NCI-H510A treated with DMSO at 0.1 percent for 48 hours (cell line): Measurements from ENCODE around the gene COL23A1.

ENCODE experiments used
- DNase-seq: peaks from one replicate; lab custom pipeline; 2025; lab: John Stamatoyannopoulos, UW

COL23A1 gene

DNA sequence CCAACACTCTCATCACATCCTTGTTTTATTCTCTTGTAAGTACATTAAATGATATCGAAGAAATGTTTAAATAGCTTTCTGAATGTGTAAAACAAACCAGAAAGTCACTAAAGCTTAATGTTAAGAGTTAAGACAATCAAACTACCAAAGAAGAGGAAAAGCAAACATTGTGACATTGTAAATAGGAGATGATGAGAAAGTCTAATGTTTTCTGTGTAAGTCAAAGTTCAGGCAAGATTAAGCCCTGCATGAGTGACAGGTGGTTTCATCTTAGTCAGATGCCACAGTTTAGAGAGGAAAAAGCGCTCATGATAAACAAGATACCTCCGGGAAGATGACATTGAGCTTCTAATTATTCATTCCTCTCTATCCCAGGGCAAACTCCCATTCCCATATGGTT, 306.7 kb downstream of the COL23A1 start:
- DNase-seq, result no peak

DNA sequence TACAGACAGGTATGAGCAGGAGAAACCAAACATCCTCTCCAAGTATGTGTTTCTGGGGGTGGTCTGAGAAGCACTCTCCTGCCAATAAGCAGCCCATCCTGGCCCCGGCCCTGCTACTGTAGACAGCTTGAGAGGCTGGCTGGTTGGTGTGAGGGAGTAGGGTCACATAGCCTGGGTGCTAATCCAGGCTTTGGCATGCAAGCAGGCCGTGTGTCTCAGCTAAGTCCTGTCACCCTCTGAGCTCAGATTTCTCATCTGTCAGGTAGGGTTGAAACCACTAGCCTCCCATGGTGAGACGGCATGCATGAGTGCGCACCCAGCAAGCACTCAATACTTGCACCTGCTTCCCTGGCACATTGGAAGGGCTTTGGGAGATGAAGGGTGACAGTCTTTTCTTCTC, 307.8 kb downstream of the COL23A1 start:
- DNase-seq, result no peak

DNA sequence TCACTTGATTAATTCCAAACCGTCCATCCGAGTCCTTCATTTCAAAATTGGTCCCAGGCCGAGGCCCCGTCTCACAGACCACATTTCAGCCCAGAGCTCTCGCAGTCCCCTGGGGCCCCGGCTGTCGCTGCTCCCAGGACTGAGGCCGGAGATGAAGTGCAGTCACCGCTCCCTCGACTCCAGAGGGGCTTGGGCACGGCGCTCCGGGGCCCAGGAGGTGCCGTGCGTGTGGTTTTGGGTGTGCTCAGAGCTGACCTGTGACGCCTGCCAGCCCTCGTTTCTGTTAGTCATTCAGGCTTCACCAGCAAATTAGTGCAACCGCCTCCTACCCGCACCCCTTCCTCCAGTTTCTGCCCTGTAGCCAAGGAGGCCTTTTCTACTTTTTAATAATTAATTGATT, 308.9 kb downstream of the COL23A1 start:
- no peak for DNase-seq

DNA sequence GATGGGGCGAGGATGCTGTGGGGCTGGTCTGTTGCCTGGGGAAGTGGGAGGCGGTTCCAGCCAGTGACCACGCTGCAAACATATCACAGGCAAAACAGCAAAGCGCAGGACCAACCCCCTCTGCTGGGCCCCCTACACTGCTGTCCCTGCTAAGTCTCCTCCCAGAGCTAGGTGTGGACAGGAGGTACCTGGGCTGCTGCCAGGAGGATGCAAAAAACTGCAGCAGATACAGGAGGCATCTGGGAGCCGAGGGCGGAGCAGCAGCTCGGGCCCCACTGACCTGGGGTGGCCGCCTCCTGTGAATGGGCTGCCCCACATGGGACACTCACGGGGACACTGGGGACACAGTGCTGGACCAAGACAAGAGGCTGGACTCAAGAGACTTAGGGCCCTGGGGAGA, 309.6 kb downstream of the COL23A1 start:
- no peak for DNase-seq

DNA sequence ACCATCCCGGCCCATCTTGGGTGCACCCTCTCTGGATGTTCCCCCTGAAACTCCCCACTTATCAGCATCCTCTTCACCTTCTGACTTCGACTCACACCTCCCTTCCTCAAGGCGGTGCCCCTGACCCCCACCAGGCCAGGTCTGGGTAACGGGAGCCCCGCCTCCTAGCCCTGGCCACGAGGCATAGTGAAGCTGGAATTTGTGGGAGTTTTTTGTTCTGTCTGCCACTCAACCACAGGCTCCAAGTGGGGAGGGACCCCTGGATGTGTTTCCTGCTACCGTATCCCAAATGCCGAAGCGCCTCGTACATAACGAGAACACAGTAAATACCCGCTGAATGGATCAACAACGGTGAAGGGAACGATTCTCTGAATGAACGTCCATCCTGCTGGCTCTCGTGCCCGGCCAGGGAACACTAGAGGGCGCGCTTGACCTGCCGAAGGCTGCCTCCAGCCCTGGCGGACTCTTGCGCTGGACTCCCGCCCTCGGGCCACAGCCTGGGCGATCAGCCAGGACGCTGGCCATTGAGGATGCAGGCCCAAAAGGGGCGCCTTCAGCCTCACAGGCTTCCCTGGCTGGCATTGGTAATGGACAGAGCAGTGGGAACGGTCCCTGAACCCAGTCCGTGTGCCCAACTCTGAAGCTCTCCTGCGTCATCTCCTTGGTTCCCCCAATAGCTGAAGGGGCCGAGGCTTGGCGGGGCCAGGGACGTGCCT, 310.3 kb downstream of the COL23A1 start:
- peak; percentile 1 for DNase-seq

DNA sequence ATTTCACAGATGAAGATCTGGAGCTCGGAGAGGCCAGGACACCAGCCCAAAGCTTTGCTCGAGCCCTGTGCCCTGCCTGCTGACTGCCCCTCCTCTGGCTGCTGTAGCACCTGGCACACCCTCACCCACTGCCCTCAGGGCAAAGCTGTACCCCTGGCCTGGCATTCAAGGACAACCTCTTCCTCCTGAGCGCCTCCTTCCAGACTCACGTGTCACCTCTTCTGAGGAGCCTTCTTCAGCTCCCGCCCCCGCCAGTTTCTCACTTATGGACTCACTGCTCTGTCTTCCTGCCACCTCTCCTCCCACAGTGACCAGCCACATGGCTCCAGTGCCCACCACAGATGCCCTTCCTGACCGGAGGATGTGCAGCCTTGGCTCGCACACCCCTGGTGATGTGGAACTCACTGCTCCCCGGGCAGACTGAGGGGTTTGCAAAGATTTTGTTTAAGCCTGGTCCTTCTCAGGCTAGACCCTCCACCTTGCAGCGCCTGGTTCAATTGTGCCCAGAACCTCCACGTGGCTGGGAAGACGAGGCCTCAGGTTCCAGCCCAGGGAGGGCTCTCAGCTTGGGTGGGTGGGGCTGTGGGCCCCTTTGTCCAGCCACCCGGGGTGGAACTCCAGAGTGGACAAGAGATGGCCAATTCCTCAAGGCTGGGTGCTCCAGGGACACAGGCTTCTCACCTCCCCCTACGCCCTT, 311.0 kb downstream of the COL23A1 start:
- no peak for DNase-seq

DNA sequence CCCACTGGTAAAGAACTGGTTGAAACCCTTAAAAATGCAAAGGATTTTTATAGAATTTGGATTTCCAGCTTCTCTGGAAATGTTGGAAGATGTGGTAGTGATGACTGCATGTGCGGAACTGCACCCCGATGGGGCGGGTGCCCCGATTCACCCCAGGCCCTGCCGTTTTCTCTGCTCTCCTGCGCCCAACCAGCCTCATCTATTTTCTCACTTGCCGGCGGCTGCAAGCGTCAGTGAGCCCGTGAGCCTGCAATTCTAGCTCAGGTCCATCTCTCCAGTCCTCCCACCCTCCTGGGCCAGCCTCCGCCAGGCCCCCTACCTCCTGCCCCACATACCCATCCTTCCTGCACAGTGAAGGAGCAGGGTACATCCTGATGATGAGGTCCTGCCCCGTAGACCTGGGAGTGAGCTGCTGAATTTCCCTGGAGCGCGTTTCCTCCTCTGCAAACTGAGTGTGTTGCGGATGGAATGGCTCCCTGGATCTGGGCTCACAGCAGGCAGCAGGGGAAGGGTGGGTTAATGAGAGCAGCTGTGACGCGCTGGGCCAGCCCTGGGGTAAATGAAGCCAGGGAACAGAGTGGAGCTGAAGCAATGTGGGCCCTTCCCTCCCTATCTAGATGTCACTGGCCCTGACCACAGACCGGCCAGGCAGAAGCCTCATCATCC, 311.7 kb downstream of the COL23A1 start:
- no peak for DNase-seq

DNA sequence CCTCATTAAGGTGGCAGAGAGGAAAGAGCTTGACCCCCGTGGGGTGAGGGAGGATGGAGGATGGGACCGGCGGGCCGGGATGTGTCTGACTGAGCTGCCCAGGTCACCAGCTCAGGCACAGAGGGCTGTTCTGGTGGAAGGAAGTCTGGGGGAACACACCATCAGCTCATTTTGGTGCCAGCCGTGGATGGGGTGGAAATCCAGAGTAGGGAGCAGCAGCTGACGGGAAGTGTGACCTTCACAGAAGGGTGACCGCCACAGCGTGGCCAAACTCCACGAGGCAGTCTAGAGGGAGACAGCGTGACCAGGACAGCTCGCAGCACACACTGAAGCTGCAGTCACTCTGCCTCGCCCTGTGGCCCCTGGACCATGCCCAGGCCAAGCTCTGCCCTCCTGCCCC, 312.3 kb downstream of the COL23A1 start:
- no peak for DNase-seq

DNA sequence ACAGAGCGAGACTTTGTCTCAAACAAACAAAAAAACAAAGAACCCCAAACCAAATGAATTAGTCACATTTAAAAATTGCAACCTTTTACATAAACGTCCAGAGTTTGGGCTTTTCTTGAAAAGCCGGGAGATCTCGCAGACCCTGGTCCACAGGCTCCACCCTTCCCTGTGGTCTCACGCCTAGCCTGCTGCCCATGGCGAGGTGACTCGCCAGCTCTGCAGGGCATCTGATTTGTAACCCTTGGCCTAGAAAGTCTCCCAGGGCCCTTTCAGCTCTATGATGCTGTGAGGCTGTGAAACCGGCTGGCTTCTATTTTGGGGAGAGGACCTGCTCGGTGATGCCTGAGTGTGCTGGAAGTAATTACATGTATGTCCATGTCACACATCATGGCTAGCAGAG, 312.8 kb downstream of the COL23A1 start:
- DNase-seq, result no peak

DNA sequence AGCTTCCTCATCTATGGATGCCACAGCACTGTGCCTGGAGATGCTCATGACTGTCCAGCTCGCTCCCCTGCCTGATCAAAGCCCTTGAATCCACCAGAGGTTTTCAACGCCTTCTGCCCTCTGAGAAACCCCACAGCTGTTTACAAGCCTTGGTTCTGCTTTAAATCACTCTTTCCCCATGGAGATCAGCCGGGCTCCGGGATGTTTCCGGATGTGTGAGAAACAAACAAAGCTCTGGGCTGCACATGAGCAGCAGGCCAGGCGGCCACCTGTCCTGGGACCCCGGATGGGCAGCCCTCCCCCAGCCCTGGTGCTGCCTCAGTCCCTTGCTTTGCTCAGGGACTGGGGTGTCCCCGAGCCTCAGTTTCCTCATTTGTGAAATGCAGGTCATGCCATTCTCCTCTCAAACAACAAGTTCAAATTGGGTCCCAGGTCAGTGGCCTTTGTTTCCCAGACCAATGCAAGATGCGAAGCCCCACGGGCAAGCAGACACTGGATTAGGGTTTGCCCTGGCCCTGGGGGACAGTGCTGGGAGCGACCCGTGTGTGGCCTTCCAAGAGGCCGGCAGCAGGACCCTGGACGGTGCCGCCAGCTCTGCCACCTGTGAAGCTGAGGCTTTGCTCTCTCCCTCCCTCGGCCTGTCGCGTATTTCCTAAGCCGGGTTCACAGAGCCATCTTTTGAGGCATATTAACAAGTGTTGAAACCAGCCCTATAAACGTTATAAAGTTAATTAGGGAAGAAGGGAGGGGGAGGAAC, 315.2 kb downstream of the COL23A1 start:
- no peak for DNase-seq

DNA sequence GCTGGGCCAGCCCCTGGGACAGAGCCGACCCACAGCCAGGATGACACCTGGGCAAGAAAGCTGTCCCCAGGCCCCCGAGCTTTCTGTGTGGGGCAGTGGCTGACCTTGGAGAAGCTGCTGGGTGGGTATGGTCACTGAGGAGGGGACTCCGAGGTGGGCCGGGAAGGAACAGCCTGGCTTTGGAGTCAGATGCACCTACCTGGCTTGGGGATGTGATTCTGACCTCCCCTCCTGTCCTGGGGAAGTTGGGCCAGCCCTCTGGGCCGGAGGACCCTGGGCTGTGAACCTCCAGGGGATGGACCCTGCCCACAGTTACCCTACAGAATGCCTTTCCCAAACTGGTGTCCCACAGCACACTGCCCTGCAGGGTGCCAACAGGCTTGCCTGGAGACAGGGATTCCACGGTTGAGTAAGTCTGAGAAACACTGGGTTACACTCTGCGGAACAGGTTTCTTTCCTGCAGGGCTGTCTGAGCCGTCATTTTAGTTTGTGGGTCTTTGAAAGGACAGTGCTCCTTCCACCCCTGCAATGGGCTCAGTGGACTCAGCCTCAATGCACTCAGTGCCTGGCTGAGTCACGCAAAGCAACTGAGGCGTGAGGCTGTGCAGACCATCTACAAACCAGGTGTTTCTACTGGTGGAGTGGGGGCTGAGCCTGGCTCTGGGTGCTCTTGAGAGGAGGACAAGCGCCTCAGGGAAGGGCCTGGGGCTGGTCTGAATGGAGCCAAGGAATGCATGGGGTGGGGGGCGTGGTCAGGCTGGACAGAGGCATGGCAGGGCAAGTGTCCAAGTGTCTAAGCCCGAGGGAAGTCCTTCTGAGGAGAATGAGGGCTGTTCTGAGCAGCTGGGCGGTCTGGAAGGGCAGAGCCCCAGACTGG, 316.3 kb downstream of the COL23A1 start:
- no peak for DNase-seq

DNA sequence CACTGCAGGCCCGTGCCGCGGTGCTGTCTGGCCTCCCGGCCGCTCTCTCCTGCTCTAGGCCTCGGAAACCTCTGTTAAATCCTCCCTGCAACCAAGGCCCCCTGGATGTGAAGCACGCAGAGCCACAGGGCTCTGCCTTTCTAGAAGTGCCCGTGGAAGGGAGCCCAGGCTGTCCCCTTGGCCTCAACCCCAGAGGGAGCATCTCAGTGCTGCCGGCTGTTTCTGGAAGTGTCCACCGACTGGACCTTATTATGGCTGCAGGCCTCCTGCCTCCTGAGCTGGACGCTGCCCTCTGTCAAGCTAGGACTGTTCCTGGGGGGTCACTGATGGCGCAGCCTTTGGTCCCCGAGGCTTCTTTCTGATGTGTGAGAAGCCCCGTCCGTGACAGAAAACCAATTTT, 317.2 kb downstream of the COL23A1 start:
- DNase-seq, result no peak

DNA sequence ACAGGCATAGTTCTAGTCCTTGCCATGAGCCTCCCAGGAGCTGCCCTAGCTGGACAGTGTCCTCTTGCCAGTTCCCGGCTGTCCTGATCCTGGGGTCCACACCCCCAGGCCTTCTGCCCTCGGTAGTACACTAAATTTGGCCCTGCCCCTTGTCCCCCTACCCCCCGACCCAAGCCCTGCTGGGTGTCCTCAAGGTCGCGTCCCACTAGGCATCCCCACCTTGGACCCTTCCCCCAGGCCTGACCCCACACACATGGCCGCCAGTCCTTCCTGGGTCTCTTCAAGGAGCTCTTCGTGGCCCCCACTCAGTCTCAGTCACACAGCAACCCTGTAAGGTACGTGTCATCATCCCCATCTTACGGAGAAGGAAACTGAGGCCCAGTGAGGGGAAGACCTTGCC, 317.6 kb downstream of the COL23A1 start:
- DNase-seq, result no peak

DNA sequence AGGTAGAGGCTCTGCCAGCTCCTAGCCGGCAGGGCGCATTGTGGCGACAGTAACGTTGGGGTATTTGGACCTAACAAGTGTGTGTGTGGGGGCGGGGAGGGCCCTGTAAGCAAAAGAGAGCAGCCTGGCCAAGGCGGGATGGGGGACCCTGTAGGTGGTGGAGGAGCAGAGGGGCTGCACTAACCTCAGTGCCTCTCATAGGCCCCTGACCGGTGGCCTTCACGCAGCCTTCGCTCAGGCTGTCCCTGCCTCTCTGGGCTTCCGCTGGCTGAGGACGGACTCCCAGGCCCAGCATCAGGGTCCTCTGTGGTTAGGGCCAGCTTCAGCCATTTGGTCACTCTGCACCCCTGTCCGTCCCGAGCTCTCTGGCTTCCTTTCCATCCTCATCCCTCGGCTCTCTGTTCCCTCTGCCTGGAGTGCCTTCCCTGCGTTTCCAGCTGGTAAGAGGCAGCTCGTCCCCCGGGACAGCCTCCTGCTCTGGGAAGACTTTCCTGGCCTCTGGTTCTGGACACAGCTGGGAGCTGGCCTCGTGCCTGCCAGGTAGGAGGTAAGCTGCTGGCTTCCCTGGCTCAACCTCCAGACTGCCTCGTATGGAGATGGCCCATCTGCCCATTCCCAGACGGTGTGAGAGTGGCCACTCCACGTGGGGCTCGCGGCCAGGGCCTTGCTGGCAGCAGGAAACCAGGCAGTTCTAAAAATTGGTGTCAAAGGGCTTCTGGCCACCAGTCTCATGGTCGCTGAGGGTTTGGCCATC, 318.3 kb downstream of the COL23A1 start:
- DNase-seq, result no peak

DNA sequence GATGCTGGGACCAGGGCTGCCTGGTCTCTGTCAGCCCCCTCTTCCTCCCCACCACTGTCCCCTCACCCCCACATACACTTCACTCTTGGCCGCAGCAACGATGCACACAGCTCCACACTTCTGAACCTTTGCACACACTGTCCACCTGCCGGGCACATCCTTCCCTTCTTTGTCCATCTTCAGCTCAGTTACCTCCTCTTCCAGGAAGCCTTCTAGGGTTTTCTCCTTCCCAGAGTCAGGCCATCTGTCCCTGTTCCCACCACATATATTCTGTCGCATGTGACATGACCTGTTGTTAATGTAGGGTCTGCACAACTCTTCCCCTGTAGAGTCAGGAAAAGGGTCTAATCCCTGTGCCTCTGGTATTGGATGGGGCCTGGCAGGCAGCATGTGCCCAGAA, 319.0 kb downstream of the COL23A1 start:
- DNase-seq, result no peak

DNA sequence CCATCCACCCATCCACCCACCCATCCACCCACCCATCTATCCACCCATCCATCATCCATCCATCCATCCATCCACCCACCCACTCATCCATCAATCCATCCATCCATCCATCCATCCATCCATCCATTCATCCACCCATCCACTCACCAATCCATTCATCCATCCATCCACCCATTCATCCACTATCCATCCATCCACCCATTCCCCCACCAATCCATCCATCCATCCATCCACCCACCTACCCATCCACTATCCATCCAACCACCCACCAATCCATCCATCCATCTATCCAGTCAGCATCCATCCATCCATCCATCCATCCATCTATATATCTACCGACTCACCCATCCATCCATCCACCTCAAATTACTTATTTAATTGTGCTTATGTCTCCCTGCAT, 320.7 kb downstream of the COL23A1 start:
- no peak for DNase-seq

DNA sequence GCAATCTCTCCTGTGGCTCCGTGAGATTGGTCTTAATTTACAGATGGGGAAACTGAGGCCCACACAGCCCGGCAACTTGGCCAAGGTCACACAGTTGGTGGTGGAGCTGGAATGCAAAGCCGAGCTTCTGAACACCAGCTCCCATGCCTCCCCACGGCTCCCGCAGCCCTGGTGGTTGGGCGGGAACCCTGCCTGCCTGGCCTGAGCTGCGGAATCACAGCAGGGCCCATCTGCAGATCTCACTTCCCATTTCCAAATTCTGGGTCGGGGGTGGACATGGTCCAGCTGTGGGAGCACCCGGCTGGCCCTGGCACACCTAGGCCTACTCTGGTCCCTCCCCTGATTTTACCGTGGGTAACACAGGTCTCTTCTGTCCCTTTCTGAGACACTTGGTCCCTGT, 322.3 kb downstream of the COL23A1 start:
- no peak for DNase-seq

DNA sequence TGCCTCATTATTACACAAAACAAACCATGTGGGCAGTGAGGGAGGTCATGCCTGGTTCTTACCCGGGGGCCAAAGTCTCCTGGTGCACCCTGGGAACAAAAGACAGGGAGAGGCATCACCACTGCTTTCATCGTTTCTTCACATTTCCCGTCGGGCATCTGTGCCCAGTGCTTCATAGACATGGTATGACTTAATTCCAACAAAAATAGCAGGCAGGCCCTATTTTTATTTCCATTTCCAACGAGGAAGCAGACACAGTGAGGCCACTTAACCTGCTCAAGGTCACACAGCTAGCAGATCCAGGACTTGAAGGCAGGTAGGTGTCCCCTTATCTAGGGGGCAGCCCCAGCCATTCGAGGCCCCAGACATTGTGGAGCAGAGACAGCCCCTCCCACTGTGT, 322.9 kb downstream of the COL23A1 start:
- DNase-seq, result no peak

DNA sequence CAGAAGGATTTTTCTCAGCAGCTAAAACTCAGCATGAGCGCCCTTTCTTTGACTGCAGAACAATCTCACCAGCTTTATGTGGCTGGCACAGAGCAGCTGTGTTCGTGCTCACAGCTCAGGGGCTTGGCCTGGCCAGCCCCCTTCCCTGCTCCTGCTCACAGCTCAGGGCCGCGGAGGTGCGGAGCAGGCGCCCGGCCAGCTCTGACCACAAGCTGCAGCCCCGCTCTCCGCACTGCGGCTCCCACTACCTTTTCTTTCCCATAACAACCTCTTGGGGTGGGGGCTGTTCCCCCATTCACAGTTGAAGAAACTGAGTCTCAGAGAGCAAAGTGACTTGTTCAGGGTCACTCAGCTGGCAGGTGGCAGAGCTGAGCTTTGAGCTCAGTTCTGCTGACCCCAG, 323.6 kb downstream of the COL23A1 start:
- no peak for DNase-seq

DNA sequence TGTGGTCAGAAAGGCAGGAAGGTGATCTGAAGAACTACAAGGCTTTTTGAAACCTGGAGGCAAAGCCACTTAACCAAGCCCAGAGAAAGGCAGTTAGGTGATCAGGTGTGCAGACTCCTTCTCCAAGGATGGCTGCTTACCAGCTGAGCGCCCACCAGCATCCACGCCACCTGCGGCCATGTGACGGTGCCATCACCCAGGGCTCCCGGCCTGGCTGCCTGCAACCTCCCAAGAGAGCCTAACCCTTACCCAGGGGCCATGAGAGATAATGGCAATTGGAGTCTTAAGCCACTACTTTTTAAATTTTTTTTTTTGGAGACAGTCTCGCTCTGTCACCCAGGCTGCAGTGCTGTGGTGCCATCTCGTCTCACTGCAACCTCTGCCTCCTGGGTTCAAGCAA, 324.4 kb downstream of the COL23A1 start:
- no peak for DNase-seq

DNA sequence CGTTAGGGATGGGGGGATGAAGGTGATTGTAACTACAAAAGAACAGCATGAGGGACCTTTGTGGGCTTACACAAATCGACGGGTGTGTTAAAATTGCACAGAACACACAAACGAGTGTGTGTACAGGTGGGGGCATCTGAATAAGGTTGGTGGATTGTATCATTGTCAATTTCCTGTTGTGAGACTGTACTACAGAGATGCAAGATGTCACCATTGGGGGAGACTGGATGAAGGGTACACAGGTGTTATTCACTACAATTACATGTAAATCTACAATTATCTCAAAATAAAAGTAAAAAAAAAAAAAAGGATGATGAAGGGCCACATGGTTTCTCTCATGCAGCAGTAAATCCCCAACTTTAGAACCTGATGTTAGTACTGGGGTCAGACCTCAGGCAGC, 326.1 kb downstream of the COL23A1 start:
- DNase-seq, result no peak
